ENCODE measurements around the gene LY6G6F.

Gene LY6G6F

DNA sequence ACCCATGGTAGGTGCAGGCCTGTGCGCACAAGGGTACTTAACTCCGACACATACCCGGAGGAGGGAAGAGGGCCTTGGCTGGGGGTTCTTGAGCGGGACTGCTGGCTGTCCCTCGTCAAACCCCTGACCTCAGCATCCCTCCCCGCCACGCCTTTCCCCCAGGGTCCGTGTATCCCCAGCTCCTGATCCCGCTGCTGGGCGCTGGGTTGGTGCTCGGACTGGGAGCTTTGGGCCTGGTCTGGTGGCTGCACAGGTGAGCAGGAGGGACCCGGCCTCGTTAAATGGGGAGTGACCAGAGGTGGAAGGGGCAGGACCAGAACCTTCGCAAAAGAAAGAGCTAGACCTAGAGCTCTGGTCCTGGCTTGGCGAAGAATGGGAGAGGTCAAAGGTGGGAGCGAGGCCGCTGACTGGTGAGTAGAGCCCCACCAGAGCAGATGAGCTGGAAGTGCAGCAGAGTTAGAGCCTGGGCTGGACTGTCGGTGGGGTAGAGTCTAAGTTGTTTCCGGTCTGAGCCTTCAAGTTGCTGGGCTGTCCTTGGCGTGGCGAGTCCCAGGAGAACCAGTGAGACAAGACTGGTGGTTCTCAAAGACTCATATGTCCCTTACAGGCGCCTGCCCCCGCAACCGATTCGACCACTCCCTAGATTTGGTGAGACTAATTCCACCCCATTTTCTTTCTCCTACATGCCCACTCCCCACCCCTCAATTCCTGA, 17.5 kb downstream of the LY6G6F start:
- no peak for DNase-seq (ENCODE audit: low spot score)

DNA sequence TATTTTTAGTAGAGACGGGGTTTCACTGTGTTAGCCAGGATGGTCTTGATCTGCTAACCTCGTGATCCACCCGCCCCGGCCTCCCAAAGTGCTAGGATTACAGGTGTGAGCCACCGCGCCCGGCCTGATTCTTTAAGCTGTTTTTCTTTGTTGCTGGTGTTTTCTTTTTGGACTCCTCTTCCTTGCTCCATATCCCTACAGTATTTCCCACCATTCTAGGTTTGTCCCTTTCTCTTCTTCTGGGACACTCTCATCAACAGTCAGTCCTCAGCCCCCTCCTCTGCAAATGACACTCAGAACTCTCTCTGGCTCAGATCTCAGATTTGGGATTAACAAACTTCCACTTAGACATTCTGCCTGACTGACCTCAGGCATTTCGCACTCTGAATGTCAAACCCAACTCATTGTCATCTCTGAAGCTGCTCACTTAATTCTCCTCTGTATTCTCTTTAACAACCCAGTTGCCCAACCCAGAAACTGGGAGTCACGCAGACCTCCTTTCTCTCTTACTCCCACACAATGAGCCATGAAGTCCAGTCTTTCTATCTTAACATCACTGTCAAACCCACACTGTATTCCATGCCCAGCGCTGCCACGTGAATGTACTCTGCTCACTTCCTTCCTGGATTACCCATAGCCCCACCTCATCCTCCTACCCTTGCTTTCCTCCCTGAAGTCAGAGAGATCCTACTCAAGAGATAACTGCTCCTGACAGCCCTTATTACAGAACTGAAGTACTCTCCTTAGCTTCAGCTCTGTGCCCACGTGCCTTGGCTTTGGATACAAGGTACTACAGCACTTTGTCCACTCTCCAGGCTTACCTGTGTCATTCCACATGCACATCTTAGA, 19.1 kb downstream of the LY6G6F start:
- DNase-seq (ENCODE audit: low spot score): no peak

DNA sequence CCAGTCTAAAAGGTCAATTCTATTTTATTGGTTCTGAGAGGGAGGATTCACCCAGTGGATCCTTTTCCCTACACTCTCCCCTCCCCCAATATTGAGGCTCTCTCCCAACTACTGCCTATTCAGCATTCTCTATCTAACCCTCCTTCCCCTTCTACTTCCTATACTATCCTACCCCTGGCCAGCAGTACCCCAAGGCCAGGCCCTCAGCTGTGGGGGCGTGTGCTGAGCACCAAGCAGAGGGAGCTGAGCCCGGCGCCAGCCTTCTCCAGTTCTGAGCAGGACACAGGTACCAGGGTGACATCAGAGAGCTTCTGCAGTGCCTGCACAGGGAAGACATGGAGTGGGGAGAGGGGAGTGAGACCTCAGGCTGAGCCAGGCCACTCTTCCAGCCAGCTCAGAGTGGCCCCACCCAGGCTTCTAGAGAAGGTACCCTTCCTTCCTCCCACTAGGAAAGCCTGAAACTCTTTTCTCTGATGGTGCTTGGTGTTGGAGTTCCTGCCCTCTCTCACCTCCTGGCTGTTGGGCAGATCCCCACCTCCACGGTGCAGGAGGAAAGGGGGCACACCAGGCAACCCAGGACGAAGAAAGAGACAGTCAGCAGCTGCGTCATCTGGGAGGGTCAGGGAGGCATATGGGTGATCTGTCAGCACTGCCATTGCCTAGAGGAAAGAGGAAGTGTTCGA, 20.5 kb downstream of the LY6G6F start:
- no peak for DNase-seq (ENCODE audit: low spot score)

DNA sequence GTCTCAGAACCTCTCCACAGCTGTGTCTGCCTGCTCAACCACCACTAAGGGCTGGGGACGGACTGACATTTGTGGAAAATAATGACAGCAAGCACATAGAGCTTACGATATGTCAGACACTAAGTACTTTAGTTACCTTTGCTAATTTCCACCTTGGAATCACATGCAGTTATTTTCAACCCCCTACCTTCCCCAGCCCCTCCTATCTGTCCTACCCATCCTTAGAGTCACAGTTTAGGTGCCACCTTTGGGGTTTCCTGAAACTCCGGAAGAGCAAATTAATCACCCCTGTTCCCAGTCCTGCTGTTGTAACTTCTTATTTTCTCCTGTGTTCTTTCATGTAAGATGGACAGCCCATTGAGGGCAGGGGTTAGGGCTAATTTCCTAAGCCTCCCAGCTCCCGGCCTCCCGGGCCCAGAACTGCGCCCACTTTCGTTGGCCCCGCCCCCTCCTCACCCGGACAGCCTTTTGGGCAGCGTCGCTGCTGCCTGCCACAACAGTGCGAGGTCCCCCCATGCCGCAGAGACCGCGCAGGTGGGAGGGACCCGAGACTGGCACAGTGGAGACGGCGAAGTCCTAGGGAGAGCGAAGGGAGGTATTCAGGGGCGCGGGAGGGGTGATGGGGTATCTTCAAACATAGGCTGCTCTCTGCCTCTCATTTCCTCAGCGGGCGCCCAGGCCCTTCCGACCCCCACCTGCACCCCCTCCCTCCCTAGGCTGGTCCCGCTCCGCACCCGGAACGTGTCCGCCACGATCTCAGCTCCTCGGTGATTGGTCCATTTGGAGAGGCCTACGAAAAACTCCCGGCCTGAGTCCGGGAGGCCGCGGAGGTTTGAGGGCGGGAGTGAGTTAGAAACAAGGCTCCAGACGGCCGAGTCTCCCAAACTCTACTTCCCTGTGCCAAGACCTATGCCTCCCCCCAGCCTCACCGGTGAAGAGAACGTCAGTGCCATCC, 21.3 kb downstream of the LY6G6F start:
- DNase-seq (ENCODE audit: low spot score): no peak

DNA sequence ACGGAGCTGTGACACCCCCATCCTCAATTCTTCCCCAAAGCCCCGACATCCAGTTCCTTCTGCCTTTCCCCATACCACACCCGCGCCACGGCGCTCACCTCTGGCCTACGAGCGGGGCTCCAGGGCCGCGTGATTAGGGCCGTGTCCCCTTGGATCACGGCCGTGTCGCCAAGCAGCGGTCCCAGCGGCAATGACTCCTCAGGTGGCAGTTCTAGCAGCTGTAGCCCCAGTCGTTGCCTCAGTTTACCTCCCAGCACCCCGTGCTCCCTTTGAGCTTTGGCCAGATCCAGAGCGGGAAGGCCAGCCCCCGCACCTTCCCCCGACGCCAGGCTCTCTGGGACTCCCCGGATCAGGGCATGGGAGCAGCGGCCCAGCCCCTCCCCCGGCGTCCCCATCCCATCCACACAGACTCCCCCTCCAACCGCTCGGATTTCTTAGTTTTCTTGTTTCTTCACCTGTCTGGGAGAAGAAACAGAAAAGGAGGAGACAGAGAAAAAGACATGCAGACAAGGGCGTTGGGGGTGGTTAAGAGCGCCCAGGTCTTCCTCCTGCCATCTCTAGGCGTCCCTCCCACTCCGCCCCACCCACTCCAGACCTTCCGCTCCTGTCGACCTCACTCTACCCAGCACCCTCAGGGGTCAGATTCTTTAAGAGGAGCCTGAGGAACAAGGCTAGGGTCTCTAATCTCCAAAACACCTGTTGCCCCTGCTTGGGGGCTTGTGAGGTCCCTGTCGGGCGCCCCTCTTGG, 22.3 kb downstream of the LY6G6F start, which contains the start of gene DDAH2:
Gene DDAH2, minus strand, starts transcription at position 533 of the 748 bp plus-strand sequence. Its CDS starts 138 bp downstream, at position 395.
- DNase-seq (ENCODE audit: low spot score): no peak

DNA sequence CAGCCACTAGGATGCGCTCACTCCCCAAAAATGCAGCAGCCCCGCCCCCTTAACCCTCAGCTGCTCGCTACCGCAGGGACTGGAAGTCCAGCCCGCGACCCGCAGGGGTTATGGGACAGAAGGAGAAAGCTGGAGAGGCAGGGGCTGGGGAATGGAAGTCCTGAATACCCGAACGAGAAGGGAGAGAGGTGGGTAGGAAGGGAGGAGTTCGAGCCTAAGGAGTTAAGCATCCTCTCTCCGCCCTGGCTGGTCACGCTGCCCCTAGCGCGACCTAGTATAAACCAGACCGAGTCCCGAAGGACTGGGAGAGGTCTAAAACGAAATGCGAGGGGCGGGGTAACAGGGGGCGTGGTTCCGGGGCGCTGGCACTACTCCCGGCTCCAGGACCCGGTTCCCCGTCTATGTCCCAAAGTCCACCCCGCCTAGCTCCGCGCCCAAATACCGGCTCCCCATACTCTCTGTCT, 22.9 kb downstream of the LY6G6F start:
- DNase-seq (ENCODE audit: low spot score): peak; percentile 95

DNA sequence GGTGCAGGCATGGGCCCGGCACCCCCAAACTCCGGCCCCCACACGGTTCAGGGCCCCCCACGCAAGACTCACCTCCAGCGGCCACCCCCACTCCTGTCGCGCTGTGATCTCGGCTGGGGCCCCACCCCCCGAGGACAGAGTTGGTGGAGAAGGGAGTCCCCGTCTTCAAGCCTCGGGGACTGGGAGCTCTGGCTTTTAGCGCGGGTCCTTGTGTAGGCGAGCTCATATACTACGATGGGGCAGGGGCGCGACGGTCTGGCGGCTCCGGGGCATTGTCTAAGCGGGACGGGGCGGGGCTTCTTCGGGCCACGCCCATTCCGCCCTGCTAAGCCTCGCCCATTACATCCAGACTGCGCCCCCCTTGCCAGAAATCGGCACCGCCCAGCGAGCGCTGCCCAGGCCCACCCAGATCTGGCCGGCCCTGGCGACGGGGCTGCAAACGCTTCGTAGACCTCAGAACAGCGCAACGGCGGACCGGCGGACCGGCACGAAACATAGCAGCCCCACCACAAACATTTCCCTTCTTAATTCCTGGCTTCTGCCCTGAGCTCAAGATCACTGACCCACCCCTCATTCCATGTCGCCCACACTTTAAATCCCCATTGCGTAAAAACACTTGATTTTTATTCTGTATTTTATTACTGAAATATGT, 23.4 kb downstream of the LY6G6F start:
- peak; percentile 94 for DNase-seq (ENCODE audit: low spot score)

DNA sequence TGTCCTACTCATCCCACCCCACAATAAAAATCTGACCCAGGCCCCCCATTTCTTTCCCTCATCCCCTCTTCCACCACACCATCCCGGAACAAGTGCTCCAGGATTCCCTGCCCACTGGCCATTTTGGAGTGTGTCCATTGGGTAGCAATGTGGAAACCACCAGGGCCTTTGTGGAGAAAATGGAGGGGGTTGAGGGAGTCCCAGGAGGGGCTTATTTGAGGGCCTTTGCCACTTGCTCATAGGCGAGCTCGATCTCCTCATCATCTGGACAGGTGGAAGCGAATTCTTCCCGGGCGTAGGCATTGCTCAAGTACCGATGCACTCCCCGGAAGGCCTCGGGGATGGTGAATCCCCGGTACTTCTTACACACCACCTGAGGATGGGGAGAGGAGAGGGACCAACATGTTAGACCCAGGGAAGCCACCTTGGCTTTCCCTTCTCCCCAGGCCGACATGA, 24.0 kb downstream of the LY6G6F start:
- DNase-seq (ENCODE audit: low spot score): no peak

DNA sequence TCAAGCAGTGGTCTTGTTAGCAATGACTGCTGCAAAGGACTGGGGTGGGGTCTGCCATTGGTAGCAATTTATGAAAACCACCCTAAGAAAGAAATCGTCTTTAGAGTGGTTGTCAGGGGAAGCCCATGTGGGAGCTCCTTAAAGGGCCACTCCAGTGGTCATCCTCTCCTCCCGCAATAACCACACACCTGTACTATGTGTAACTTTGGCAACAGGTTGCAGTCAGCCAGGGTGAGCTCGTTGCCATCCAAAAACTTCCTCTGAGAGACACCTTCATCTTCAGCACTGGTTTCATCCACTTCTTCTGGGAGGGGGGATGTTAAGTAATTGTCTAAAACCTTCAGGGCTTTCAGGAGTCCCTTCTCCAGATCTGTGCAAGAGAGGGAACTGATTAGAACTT, 25.4 kb downstream of the LY6G6F start:
- DNase-seq (ENCODE audit: low spot score): no peak

DNA sequence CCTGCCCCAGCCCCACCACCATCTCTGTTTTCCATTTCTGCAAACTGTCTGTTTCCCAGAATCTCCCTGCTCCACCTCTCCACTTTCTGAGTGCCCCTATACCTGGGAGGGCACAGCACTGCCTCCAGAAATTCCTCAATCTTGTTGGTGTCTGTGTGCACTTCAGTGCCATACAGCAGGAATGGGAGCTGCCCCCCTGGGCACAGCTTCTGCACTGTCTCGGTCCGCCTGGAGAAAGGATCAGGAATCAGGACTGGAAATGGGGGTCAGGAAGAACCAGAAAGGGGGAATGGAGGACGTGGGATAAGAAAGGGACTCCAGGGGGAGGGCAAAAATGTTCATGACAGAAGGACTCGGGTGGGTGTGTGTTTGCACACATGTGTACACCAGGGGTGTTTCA, 27.1 kb downstream of the LY6G6F start:
- DNase-seq (ENCODE audit: low spot score): no peak

DNA sequence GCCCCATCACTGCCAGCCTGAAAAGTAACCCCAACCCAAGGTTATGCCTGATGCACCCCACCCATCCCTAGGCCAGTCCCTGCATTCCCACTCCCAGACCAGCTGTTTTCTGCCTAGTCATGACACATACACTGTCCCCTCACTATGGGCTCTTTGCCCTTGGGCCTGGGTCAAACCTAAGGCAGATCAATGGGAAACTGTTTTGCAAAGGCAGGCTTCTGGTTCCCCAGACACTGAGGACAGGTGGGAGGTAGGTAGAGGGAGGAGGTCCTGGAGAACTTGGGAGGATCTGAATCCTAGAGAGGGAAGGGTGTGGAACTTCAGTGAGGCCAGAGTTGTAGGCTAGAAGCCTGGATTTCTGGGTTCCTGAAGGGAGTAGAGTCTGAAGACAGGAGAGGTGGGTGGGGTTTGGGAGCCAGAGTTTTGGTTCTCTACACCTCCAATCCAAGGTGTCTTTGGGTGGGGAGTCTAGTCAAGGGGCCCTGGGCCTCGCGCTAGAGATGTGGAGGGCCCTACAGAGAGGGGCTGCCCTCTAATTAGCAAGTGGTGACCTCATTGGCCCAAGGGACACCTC, 27.7 kb downstream of the LY6G6F start:
- no peak for DNase-seq (ENCODE audit: low spot score)

DNA sequence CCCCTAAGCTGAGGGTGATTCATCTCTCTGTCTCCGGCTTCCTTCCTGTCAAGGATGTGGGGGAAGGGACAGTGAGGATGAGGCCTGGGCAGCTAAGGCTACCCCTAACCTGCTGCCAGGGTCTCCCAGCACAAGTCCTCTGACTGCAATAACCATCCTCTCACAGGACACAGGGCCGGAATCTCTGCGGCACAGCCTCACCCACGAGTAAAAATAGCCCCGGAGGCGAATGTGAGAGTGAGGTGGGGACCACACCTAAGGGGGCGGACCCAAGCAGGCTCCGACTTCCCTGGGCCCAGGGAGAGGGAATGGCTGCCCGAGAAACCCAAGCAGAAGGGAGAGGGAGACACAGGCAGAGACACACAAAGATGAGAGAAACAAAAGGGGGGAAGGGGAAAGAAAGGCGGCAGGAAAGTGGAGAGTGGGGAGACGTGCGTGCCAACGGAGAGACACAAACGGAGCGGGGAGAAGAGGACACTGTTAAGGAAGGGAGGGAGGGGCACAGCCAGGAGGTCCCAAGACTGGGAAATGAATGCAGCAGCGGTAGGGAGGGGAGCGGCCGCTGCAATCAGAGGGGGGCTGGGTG, 28.2 kb downstream of the LY6G6F start:
- DNase-seq (ENCODE audit: low spot score): peak; percentile 66

DNA sequence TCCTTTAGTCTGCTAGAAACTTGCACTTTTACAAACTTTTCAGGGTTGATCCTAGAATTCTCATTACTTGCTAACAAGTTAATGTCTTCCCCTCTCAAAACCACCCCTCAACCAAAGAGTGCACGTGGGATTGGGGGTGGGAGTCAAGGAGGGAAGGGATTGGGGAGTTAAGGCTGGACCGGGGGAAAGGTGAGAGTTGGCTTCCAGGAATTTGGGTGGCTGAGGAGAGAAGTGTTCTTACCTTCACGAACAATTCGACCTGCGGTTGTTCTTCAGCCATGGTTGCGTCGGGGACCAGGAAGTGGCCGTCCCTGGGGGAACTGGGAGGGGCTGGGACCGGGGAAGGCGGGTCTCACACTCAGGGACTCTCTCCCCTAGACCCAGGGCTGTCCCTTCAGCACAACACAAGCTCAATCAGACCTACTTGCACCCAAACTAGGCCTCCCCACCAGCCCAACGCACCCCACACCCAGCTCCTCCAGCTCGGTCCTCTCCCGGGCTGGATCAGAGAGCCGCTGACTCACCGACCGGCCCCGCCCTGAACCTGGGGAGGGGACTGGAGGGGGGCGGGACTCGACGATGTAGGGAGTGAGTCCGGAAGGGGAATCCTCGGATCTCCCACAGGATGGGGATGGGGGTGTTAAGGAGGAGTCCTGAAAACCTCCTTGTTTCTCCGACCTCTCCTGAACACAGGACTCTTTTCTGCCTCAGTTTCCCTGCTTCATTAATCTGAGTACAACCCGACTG, 29.5 kb downstream of the LY6G6F start, which contains the start of gene CLIC1:
Gene CLIC1, minus strand, starts transcription at position 510 of the 747 bp plus-strand sequence. Its CDS starts 230 bp downstream, at position 280.
- DNase-seq (ENCODE audit: low spot score): peak; percentile 90

DNA sequence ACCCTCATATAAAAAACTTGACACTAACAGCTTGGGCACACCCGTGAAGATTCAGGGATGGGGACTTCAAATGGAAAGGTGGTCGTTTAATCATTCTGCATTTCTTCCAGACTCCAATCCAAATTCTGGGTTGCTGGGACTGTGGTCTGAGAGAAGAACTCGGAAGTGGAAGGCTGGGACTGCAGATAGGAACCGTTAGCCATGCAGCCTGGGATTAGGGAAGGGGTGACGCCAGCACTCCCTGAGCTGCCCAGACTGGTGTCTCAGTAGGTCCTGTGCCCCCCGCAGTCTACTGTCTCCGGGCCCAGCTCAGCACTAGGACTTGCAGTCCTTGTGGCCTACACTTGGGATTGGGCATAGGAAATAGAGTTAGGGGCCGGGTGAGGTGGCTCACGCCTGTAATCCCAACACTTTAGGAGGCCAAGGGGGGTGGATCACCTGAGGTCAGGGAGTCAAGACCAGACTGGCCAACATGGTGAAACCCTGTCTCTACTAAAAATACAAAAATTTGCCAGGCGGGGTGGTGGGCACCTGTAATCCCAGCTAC, 30.2 kb downstream of the LY6G6F start:
- no peak for DNase-seq (ENCODE audit: low spot score)

DNA sequence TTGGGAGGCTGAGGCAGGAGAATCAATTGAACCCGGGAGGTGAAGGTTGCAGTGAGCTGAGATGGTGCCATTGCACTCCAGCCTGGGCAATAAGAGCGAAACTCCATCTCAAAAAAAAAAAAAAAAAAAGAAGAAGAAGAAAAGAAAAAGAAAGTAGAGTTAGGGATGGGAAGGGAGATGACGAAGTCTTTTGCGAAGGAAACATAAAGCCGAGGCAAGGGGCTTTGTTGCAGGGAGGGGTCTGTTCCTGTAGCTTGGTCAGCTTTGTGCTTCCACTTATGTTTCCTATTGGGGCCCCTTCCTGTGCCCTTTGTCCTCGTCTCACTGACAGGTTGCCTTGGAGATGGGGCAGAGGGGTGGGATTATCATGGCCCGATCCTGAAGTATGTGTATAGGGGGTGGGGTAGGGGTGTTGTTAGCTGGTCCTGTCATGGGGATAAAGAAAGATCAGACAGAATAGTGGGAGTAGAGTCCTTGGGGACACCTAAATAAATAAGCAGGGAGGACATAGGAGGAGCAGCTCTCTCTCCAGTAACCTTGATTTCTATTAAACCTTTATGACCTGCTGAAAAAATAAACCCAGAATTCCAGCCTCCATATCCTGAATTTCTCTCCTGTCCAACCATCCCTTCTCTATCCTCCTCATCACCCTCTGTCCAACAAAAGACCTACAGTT, 30.8 kb downstream of the LY6G6F start:
- no peak for DNase-seq (ENCODE audit: low spot score)

DNA sequence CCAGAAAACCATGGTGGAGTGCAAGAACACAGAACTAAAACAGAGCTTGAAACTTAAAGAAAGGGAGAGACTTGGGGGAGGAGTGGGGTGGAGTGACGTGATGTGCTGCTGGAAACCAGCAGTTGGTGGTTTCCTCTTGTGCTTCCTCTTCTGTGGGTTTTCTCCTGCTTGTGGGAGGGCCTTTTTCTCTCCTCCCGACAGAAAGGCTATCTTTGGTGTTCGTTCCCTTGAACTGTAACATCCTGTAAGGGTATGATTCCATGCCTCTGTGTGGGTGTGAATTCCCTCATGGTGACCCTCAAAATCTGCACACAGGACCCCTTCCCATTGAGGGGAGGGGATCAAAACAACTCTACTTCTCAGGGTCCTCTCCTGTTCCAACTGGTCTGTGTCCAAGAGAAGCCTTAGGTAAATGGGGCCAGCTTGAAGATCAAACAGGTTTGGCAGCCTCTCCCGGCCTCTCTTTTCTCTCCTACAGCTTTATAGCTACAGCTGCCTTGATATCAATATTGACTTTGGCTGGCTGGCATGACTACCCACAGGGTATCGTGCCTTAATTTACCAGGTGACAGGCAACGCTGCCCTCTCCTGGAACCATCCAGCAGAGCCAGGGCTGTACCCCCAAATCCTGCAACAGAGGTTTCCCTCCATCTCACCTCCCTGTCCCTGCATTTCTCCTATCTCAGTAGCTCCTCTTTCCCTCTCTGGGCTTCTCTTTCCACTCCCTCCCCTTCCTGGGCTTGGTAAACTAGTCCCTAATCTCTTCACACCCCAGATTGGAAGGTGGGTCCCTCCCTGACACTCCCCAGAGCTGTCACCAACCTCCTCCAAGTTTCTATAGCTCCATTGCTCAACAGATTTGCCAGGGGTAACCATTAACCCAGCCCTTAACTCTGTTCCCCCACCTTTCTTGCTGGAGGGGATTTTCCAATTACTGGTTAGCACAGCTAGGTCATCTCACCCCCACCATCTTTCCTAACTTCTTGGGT, 31.6 kb downstream of the LY6G6F start:
- peak; percentile 67 for DNase-seq (ENCODE audit: low spot score)

Measured in AG20443 (cell line).